Thyroid gland (tissue), 4 donors: ENCODE results near the gene OR52B6. TPM values are rescaled to one million over a fixed set of nuclear protein-coding genes. Genes with fewer than 3 reads are reported as not detected.
"Not testable (repeated sequence)": the region's sequence is repeated elsewhere in the genome, so short reads cannot be mapped to it uniquely, and the experiment has no call there.

Experiments used
- DNase-seq, 2 donors: peaks; one replicate each; pipeline ENCODE4 v3.0.0-alpha.2; 2019
- H3K27ac ChIP-seq, 3 donors: fragments of 200-600 bp; sonication (generic); 1 replicate in 2 of 3; 2 replicates in 1 of 3; pipeline ENCODE4 v1.5.1; 2016 to 2019; ENCODE audit warnings: mild to moderate bottlenecking in 1 of 3, moderate library complexity in 1 of 3
- H3K27me3 ChIP-seq: fragments of 200-600 bp; sonication (generic); one replicate; pipeline ENCODE4 v1.5.1; 2019
- H3K36me3 ChIP-seq, 2 donors: fragments of 200-600 bp; sonication (generic); one replicate each; pipeline ENCODE4 v1.5.1; 2016 to 2019
- H3K4me1 ChIP-seq, 2 donors: fragments of 200-600 bp; sonication (generic); one replicate each; pipeline ENCODE4 v1.5.1; 2017 to 2019
- H3K4me3 ChIP-seq, 3 donors: fragments of 200-600 bp; sonication (generic); replicated peaks in 1 of 3; 1 replicate in 2 of 3; 2 replicates in 1 of 3; pipeline ENCODE4 v1.5.1; 2016; ENCODE audit warnings: mild to moderate bottlenecking in 1 of 3
- H3K9me3 ChIP-seq: fragments of 200-600 bp; sonication (generic); one replicate; pipeline ENCODE4 v1.5.1; 2017
- CTCF ChIP-seq, 6 experiments: fragments of 200-600 bp in 3 of 6; fragments of 450-650 bp in 3 of 6; sonication (generic) in 3 of 6; IDR thresholded peaks; one replicate each; pipeline ENCODE4 v1.5.1; 2016 to 2019; ENCODE audit warnings: antibody characterized with exemption in 6 of 6, mild to moderate bottlenecking in 2 of 6, inconsistent platforms in 1 of 6, moderate library complexity in 1 of 6
- POLR2A ChIP-seq, 2 donors: fragments of 450-650 bp; IDR thresholded peaks; one replicate each; pipeline ENCODE4 v1.6.1; 2017; ENCODE audit warnings: antibody characterized with exemption in 2 of 2, mild to moderate bottlenecking in 2 of 2, moderate library complexity in 1 of 2
- WGBS, 2 donors: methylation state at CpG; one replicate each; pipeline ENCODE4 v1.1.5; 2017; 5-methylcytosine and 5-hydroxymethylcytosine counted together
- intact Hi-C: fragments of 100-400 bp; cut with DNase I; formaldehyde crosslinking; loops from one replicate; pipeline ENCODE4 v1.15.1; 2023
- total RNA-seq, 4 donors: library from RNA; depleted of rRNA; stranded (reverse); fragments of >200 nt; gene quantifications; one replicate each; pipeline ENCODE4 v1.2.3, GENCODE V29; 2016

Gene OR52B6
- total RNA-seq, 4 donors from 2014 or later = not detected

- DNase-seq = no peak
- WGBS, 2 donors = 26 to 38% methylated on average over 1 of the region's 1 CpG
- no peak overlapping the region for H3K4me3 ChIP-seq
- no peaks in the 10 kb centered on the region for H3K9me3 ChIP-seq
- no peaks in the 10 kb centered on the region for H3K36me3 ChIP-seq
- TF ChIP-seq CTCF (IDR thresholded peaks at IDR 0.05) (no peak), POLR2A (IDR thresholded peaks at IDR 0.05) (no peak)
- intact Hi-C loops = loop anchor here (10.0 kb wide), 1 partner anchor 72 kb away; no protein-coding TSS in a partner anchor
- peak overlapping the region in 2 of 3 donors; percentile 55 to 65 for H3K27ac ChIP-seq
- no peaks in the 10 kb centered on the region for H3K27me3 ChIP-seq
- H3K4me1 ChIP-seq = peaks cover 13 to 17% of the 10 kb centered on the region in 2 donors
These were observed 12.5 kb downstream of the OR52B6 start for GRCh38 chr11:5593146-5593545.

- TF ChIP-seq POLR2A (IDR thresholded peaks at IDR 0.05) = peak in 1 of 2 donors; percentile 40
- no peak for TF ChIP-seq CTCF (IDR thresholded peaks at IDR 0.05)
- no peaks in the 10 kb centered on the region for H3K36me3 ChIP-seq
- H3K4me1 ChIP-seq = peaks cover 16 to 29% of the 10 kb centered on the region in 2 donors
- no peaks in the 10 kb centered on the region for H3K9me3 ChIP-seq
- peak; percentile 63 to 70 for DNase-seq
- intact Hi-C loops = loop anchor here (10.0 kb wide), 1 partner anchor 68 kb away; no protein-coding TSS in a partner anchor
- peak within 1 kb of the TSS; percentile 30 to 54 (median 35) for H3K4me3 ChIP-seq
- peak within 1 kb of the TSS; percentile 53 to 84 (median 70) for H3K27ac ChIP-seq
- no peaks in the 10 kb centered on the region for H3K27me3 ChIP-seq
- 10 to 12% methylated on average over 9 to 14 of the region's 20 CpGs for WGBS, 2 donors
These were observed 16.0 kb downstream of the OR52B6 start, which contains the start of gene TRIM6 for GRCh38 chr11:5596607-5597201. Gene TRIM6, plus strand, starts transcription at chr11:5596637. Its CDS starts 261 bp downstream, at chr11:5596898.

- no peaks in the 10 kb centered on the region for H3K27me3 ChIP-seq
- H3K4me3 ChIP-seq = no peak overlapping the region
- 32 to 47% methylated on average over 3 of the region's 3 CpGs for WGBS, 2 donors
- peak; percentile 27 to 35 for DNase-seq
- H3K4me1 ChIP-seq = peaks cover 14 to 28% of the 10 kb centered on the region in 2 donors
- intact Hi-C loops = loop anchor here (10.0 kb wide), 1 partner anchor 67 kb away; no protein-coding TSS in a partner anchor
- H3K27ac ChIP-seq = no peak overlapping the region
- H3K36me3 ChIP-seq = no peaks in the 10 kb centered on the region
- no peak for TF ChIP-seq CTCF (IDR thresholded peaks at IDR 0.05)
- no peak for TF ChIP-seq POLR2A (IDR thresholded peaks at IDR 0.05)
- no peaks in the 10 kb centered on the region for H3K9me3 ChIP-seq
These were observed 17.3 kb downstream of the OR52B6 start for GRCh38 chr11:5597953-5598352.

GRCh38 chr11:5600374-5600851, 19.7 kb downstream of the OR52B6 start:
- H3K36me3 ChIP-seq = no peaks in the 10 kb centered on the region
- intact Hi-C loops = no loop called here
- peak in 5 of 6 experiments; percentile 39 to 91 (median 75) for TF ChIP-seq CTCF (IDR thresholded peaks at IDR 0.05)
- no peak for TF ChIP-seq POLR2A (IDR thresholded peaks at IDR 0.05)
- peak overlapping the region in 2 of 3 donors; percentile 25 to 44 for H3K27ac ChIP-seq
- no peak overlapping the region for H3K4me3 ChIP-seq
- peaks cover 11 to 25% of the 10 kb centered on the region in 2 donors for H3K4me1 ChIP-seq
- no peaks in the 10 kb centered on the region for H3K9me3 ChIP-seq
- no peaks in the 10 kb centered on the region for H3K27me3 ChIP-seq
- WGBS, 2 donors = 22 to 26% methylated on average over 9 of the region's 9 CpGs
- peak; percentile 80 to 84 for DNase-seq

- H3K9me3 ChIP-seq, intact Hi-C loops, H3K27me3 ChIP-seq, H3K36me3 ChIP-seq, H3K4me3 ChIP-seq, H3K27ac ChIP-seq, DNase-seq: not testable (repeated sequence)
- peaks cover 7 to 15% of the 10 kb centered on the region in 2 donors for H3K4me1 ChIP-seq
- 90 to 96% methylated on average over 4 of the region's 4 CpGs for WGBS, 2 donors
These were observed 22.1 kb downstream of the OR52B6 start for GRCh38 chr11:5602791-5603190.
